GM23338 (cell line): ENCODE results near the gene RNF20. TPM values are rescaled to one million over a fixed set of nuclear protein-coding genes. Genes with fewer than 3 reads are reported as not detected.

ENCODE experiments used
- polyA plus RNA-seq: library from polyadenylated mRNA; unstranded; fragments of >200 nt; fragmentation: Nextera tagmentation; extraction: Ambion mirVana; gene quantifications from 2 replicates; pipeline ENCODE4 v1.2.1, GENCODE V29; 2016
- small RNA-seq: library from RNA; depleted of rRNA; stranded (forward); fragments of <200 nt; gene quantifications from one replicate; pipeline ENCODE3, GENCODE V24; 2014; ENCODE audit warnings: low replicate concordance
- total RNA-seq: library from RNA; depleted of rRNA; stranded (reverse); fragments of >200 nt; shearing (Covaris generic); gene quantifications from 2 replicates; pipeline ENCODE4 v1.2.3, GENCODE V29; 2014; rRNA removed

RNF20 gene
- total and polyA plus RNA-seq, 2 experiments from 2014 or later: 33.6 to 36.2 TPM

Small RNA genes within 50 kb of the gene (small RNA-seq; reads per million reads assigned to genes)
- gene AL353621.1: not detected

Other genes starting within 250 kb of the RNF20 start
- gene BAAT, start 148.8 kb upstream of the RNF20 start, total RNA-seq: 0.14 and 0.58 TPM in 2 replicates
- 0.08 and 0.12 TPM in 2 replicates for gene BAAT, start 148.8 kb upstream of the RNF20 start, polyA plus RNA-seq
- 25.5 and 27.8 TPM in 2 replicates for gene MRPL50, start 135.2 kb upstream of the RNF20 start, total RNA-seq
- 55.5 and 59.0 TPM in 2 replicates for gene MRPL50, start 135.2 kb upstream of the RNF20 start, polyA plus RNA-seq
- 10.6 and 13.8 TPM in 2 replicates for gene ZNF189, start 135.0 kb upstream of the RNF20 start, total RNA-seq
- gene ZNF189, start 135.0 kb upstream of the RNF20 start, polyA plus RNA-seq: 4.7 and 5.8 TPM in 2 replicates
- not detected in 2 replicates for gene ALDOB, start 98.1 kb upstream of the RNF20 start, total RNA-seq
- not detected in 2 replicates for gene ALDOB, start 98.1 kb upstream of the RNF20 start, polyA plus RNA-seq
- not detected in 2 replicates for gene PPP3R2, start 61.1 kb downstream of the RNF20 start, total RNA-seq
- not detected in 2 replicates for gene PPP3R2, start 61.1 kb downstream of the RNF20 start, polyA plus RNA-seq
- 0.03 and 0.23 TPM in 2 replicates for gene GRIN3A, start 204.8 kb downstream of the RNF20 start, total RNA-seq
- gene GRIN3A, start 204.8 kb downstream of the RNF20 start, polyA plus RNA-seq: 0.03 and 0.05 TPM in 2 replicates